Measurements from ENCODE around the gene CYP3A7. TPM values are rescaled to one million over a fixed set of nuclear protein-coding genes. Genes with fewer than 3 reads are reported as not detected.
"Not testable (repeated sequence)": the region's sequence is repeated elsewhere in the genome, so short reads cannot be mapped to it uniquely, and the experiment has no call there.

CYP3A7 gene
- total RNA-seq, 1 experiment from 2014 or later, result not detected

DNA sequence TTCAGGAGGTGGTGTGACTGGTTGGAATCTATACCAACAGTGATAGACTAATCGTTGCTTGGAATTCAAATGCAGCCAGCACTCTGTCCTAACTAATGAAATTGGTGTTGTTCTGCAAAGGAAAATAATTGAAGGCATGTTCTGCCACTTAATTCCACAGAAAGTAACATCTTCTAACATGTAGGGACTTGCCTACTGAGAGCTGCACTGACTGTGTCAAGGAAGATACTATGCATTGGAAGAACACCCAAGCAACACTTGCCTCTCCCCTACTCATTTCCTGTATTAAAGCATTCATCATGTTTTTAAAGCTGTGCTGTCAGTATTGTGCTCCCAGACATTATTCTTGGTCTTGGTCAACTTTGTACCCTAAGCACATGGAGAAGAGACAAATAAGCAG, 2.7 kb upstream of the CYP3A7 start:
- no peak overlapping the region for H3K23ac ChIP-seq (ENCODE audit: insufficient read length, low read depth, low read length)
- H3K56ac ChIP-seq (ENCODE audit: insufficient read length, low read depth, low read length), result no peak overlapping the region
- no peaks in the 10 kb centered on the region for H3K79me2 ChIP-seq (ENCODE audit: insufficient read depth, low read length)
- no peak overlapping the region for H2AK5ac ChIP-seq (ENCODE audit: insufficient read length, low read length)
- WGBS (ENCODE audit: extremely low coverage, insufficient read length, low lambda C conversion rate), result no CpG with 5 or more reads among the region's 1 CpG
- no peak overlapping the region for H3K4me2 ChIP-seq (ENCODE audit: insufficient read depth, insufficient read length, low read length)
- Mint-ChIP-seq H3K27me3 (ENCODE audit: low read depth) (peaks cover 1% of the 10 kb centered on the region; the same call in 1 of the 2 replicates), H3K9me3 (no peaks in the 10 kb centered on the region), H3K27ac (no peak overlapping the region), H3K36me3 (ENCODE audit: insufficient read depth in 1 of 3, low read depth in 3 of 3) (no peaks in the 10 kb centered on the region; a peak in 1 of 7 replicates), H3K4me3 (no peak overlapping the region), H3K4me1 (peaks cover 0 to 30% of the 10 kb centered on the region in 2 experiments; a peak in 3 of 4 replicates)
- no peaks in the 10 kb centered on the region for H3K23me2 ChIP-seq (ENCODE audit: insufficient read length, low read depth, low read length, poor library complexity, severe bottlenecking)
- no peak overlapping the region for H2BK5ac ChIP-seq (ENCODE audit: insufficient read length, low read length)
- no peak for DNase-seq
- H3K27ac ChIP-seq (ENCODE audit: insufficient read length, low read depth, low read length), result no peak overlapping the region
- no peaks in the 10 kb centered on the region for H4K20me1 ChIP-seq (ENCODE audit: control insufficient read depth, insufficient read depth, insufficient read length)
- no peak overlapping the region for H4K5ac ChIP-seq (ENCODE audit: insufficient read length, low read depth, low read length)
- no peak overlapping the region for H3K14ac ChIP-seq (ENCODE audit: insufficient read depth, low read length)
- no peak overlapping the region for H4K91ac ChIP-seq (ENCODE audit: insufficient read length, low read depth, low read length)
- H3T11ph ChIP-seq (ENCODE audit: low read length), result no peak overlapping the region
- H3K18ac ChIP-seq (ENCODE audit: insufficient read length, low read depth, low read length), result no peak overlapping the region
- peaks cover 4% of the 10 kb centered on the region; the same call in 1 of the 2 replicates for H3K4me1 ChIP-seq (ENCODE audit: insufficient read depth, low read length)
- no peaks in the 10 kb centered on the region for H3K9me3 ChIP-seq (ENCODE audit: control insufficient read depth, low read depth, low read length)
- H4K8ac ChIP-seq (replicated peaks; ENCODE audit: insufficient read length, low read depth, low read length), result no peak overlapping the region
- no peak overlapping the region for H3K4ac ChIP-seq (ENCODE audit: low read depth, low read length)
- H3K27me3 ChIP-seq (ENCODE audit: insufficient read depth, low read length), result no peaks in the 10 kb centered on the region
- H2BK20ac ChIP-seq (ENCODE audit: low read depth, low read length, poor library complexity, severe bottlenecking), result no peak overlapping the region
- no peaks in the 10 kb centered on the region for H3K79me1 ChIP-seq (ENCODE audit: insufficient read depth, low read depth, low read length, poor library complexity, severe bottlenecking)
- H2AFZ ChIP-seq (ENCODE audit: low read length), result no peak overlapping the region
- no peak overlapping the region for H2BK15ac ChIP-seq (ENCODE audit: low read depth, low read length)
- TF ChIP-seq, protein P1, sequence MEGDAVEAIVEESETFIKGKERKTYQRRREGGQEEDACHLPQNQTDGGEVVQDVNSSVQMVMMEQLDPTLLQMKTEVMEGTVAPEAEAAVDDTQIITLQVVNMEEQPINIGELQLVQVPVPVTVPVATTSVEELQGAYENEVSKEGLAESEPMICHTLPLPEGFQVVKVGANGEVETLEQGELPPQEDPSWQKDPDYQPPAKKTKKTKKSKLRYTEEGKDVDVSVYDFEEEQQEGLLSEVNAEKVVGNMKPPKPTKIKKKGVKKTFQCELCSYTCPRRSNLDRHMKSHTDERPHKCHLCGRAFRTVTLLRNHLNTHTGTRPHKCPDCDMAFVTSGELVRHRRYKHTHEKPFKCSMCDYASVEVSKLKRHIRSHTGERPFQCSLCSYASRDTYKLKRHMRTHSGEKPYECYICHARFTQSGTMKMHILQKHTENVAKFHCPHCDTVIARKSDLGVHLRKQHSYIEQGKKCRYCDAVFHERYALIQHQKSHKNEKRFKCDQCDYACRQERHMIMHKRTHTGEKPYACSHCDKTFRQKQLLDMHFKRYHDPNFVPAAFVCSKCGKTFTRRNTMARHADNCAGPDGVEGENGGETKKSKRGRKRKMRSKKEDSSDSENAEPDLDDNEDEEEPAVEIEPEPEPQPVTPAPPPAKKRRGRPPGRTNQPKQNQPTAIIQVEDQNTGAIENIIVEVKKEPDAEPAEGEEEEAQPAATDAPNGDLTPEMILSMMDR (conservative IDR thresholded peaks at IDR 0.05), result no peak
- no peak overlapping the region for H3K9ac ChIP-seq (ENCODE audit: extremely low read depth, insufficient read length, low read length)
- H2BK120ac ChIP-seq (ENCODE audit: low read depth, low read length, poor library complexity, severe bottlenecking), result no peak overlapping the region
- no peak overlapping the region for H2BK12ac ChIP-seq (ENCODE audit: insufficient read length, low read depth, low read length)

DNA sequence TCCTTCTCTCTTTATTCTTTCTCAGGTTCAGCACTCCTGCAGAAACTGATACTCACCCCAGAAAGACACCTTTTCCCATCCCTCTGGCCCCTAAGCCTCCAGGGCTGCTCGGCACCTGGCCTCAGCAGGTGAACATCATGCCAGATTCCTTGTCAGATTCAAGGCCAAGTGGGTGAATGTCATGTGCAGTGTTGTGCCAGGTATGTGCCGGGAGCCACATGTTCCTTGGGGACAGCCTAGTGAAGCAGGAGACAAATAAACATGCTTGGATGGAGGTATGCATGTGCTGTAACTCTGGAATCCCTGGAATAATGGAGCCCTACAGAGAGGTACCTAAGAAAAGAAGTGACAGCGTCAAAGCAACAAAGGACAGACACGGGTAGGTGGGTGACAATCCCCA, 1.7 kb upstream of the CYP3A7 start:
- not testable (repeated sequence) for H3K9me3 ChIP-seq (ENCODE audit: control insufficient read depth, low read depth, low read length); DNase-seq; H4K20me1 ChIP-seq (ENCODE audit: control insufficient read depth, insufficient read depth, insufficient read length); H3K27ac Mint-ChIP-seq; H2AFZ ChIP-seq (ENCODE audit: low read length); H3K4ac ChIP-seq (ENCODE audit: low read depth, low read length); H3K4me1 ChIP-seq (ENCODE audit: insufficient read depth, low read length); H3K4me3 Mint-ChIP-seq; H3K23me2 ChIP-seq (ENCODE audit: insufficient read length, low read depth, low read length, poor library complexity, severe bottlenecking); H2BK15ac ChIP-seq (ENCODE audit: low read depth, low read length); H3K14ac ChIP-seq (ENCODE audit: insufficient read depth, low read length); H3K79me2 ChIP-seq (ENCODE audit: insufficient read depth, low read length); H3K56ac ChIP-seq (ENCODE audit: insufficient read length, low read depth, low read length); H3K18ac ChIP-seq (ENCODE audit: insufficient read length, low read depth, low read length); H3K27me3 Mint-ChIP-seq (ENCODE audit: low read depth); H3K27ac ChIP-seq (ENCODE audit: insufficient read length, low read depth, low read length); H2BK20ac ChIP-seq (ENCODE audit: low read depth, low read length, poor library complexity, severe bottlenecking); H2BK5ac ChIP-seq (ENCODE audit: insufficient read length, low read length); H3T11ph ChIP-seq (ENCODE audit: low read length); H3K9me3 Mint-ChIP-seq; H3K79me1 ChIP-seq (ENCODE audit: insufficient read depth, low read depth, low read length, poor library complexity, severe bottlenecking); H4K91ac ChIP-seq (ENCODE audit: insufficient read length, low read depth, low read length); H4K8ac ChIP-seq (replicated peaks; ENCODE audit: insufficient read length, low read depth, low read length); H3K27me3 ChIP-seq (ENCODE audit: insufficient read depth, low read length); H3K4me2 ChIP-seq (ENCODE audit: insufficient read depth, insufficient read length, low read length); H3K23ac ChIP-seq (ENCODE audit: insufficient read length, low read depth, low read length); H3K9ac ChIP-seq (ENCODE audit: extremely low read depth, insufficient read length, low read length); H2BK12ac ChIP-seq (ENCODE audit: insufficient read length, low read depth, low read length); H2BK120ac ChIP-seq (ENCODE audit: low read depth, low read length, poor library complexity, severe bottlenecking); H3K36me3 Mint-ChIP-seq (ENCODE audit: insufficient read depth in 1 of 3, low read depth in 3 of 3); H2AK5ac ChIP-seq (ENCODE audit: insufficient read length, low read length); H4K5ac ChIP-seq (ENCODE audit: insufficient read length, low read depth, low read length)
- WGBS (ENCODE audit: extremely low coverage, insufficient read length, low lambda C conversion rate), result no CpG with 5 or more reads among the region's 4 CpGs
- peaks cover 0 to 30% of the 10 kb centered on the region in 2 experiments; a peak in 3 of 4 replicates for H3K4me1 Mint-ChIP-seq

All from H9 (cell line).